GM12864 (cell line): ENCODE results near the gene TRPC3.
A peak's percentile ranks its signal among the peaks of the same experiment; 100 is the strongest.

Source experiments
- DNase-seq: peaks from one replicate; pipeline ENCODE4 v3.0.0-alpha.2; 2011; ENCODE audit warnings: low read depth
- H3K4me3 ChIP-seq: 2 replicates; pipeline ENCODE4 v1.5.1; 2011; ENCODE audit warnings: mild to moderate bottlenecking, low read depth, low read length, control low read depth
- TF ChIP-seq, protein P1 (sequence below): IDR thresholded peaks from 2 replicates; pipeline ENCODE4 v1.5.1; 2011; ENCODE audit warnings: low read depth, mild to moderate bottlenecking, moderate library complexity, low read length, control low read depth, inconsistent platforms; ENCODE audit errors: missing control alignments

The TRPC3 gene

DNA sequence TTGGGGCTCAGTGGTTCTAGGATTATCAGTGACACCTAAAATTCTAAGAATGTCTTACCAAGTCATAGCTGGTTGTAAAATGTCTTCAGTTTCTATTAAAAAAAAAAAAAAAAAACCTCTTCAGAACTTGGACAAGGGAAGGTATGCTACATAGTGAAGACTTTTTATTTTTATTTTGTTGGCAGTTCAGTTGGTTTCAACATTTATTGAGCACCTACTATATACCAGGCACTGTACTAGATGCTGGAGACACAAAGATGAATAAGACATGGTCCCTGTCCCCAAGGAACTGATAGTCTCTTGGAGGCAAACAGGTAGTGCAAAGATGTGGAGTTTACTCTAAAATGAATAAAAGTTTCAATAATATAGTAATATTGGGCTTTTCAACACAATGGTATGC, 72.7 kb downstream of the TRPC3 start:
- no peak for DNase-seq
- H3K4me3 ChIP-seq = no peak overlapping the region
- TF ChIP-seq, protein P1, sequence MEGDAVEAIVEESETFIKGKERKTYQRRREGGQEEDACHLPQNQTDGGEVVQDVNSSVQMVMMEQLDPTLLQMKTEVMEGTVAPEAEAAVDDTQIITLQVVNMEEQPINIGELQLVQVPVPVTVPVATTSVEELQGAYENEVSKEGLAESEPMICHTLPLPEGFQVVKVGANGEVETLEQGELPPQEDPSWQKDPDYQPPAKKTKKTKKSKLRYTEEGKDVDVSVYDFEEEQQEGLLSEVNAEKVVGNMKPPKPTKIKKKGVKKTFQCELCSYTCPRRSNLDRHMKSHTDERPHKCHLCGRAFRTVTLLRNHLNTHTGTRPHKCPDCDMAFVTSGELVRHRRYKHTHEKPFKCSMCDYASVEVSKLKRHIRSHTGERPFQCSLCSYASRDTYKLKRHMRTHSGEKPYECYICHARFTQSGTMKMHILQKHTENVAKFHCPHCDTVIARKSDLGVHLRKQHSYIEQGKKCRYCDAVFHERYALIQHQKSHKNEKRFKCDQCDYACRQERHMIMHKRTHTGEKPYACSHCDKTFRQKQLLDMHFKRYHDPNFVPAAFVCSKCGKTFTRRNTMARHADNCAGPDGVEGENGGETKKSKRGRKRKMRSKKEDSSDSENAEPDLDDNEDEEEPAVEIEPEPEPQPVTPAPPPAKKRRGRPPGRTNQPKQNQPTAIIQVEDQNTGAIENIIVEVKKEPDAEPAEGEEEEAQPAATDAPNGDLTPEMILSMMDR = no peak

DNA sequence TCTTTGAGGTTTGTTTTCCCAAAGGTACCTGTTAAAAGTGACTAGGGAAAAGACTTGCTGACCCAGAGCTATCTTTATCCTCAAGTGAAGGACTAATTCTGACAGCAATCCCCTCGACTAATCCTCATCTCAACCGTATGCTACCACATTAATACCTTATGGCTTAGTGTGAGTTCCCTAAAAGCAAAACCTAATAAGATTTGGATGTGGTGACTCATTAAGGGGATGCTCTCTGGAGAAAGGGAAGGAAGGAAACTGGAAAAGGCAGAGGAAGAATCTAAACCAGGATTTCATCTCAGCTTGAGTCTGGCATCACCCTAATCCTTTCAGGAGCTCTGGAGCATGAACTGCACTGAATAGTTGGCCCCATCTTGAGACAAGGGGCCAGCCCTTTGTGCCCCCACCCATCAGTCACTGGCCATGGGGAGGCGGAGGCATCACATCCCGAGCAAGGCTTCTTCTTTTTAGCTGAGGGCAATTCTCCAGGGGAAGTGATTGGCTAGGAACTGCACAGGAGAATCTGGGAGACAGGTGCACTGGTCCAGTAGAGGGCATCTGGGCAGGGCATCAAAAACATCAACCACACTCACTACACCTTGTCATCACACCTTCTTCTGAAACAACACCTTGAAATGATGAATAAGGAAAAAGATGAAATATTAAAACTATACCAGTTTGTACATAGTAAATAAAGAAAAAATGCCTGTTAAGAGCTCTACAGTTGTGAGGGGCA, 74.7 kb downstream of the TRPC3 start:
- no peak overlapping the region for H3K4me3 ChIP-seq
- DNase-seq = no peak
- TF ChIP-seq, protein P1 = no peak

DNA sequence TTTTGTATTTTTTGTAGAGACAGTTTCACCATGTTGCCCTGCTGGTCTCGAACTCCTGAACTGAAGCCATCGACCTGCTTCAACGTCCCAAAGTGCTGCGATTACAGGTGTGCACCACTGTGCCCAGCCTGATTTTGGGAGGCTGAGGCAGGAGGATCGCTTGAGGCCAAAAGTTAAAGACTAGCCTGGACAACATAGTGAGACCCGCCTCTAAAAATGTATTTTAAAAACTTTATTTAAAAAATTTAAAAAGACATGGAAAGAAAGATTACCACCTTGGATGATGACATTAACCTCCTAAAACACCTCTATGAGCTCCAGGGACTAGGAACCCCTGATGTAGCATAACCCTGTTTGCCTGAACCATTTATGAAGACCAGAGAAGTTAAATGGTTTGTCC, 75.8 kb downstream of the TRPC3 start:
- no peak overlapping the region for H3K4me3 ChIP-seq
- no peak for DNase-seq
- TF ChIP-seq, protein P1 = no peak

DNA sequence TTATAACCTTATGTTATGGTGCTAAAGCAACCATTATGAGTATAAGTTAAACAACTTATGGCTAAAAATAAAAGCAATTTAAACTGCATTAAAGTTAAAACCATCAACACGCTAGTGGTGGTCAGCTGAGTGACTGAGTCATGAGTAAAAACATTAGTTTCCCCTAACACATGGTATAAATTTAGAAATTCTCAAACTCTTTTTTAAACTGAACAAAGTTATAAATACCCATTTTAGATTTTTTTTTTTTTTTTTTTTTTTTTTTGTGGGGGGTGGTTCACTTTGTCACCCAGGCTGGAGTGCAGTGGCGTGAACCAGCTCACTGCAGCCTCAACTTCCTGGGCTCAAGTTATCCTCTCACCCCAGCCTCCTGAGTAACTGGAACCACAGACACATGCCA, 76.2 kb downstream of the TRPC3 start:
- H3K4me3 ChIP-seq = no peak overlapping the region
- no peak for DNase-seq
- TF ChIP-seq, protein P1 = no peak

DNA sequence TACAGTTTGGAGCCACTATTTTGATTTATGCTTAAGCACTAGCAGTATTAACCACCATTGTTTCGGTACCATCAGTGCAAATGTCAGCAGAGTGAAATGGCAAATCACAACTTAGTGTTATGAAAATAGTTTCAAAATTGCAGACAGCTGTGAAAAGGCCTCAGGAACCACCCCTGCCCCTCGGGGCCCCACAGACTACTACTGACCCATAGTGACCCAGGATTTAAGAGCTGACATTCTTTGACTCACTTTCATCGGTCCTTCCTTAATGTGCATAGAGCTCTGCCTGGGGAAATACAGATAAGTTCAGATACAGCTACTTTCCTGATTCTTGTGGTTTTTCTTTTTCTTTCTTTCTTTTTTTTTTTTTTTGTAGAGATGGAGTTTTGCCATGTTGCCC, 78.3 kb downstream of the TRPC3 start:
- peak; percentile 1 for DNase-seq
- H3K4me3 ChIP-seq = no peak overlapping the region
- TF ChIP-seq, protein P1 = no peak

DNA sequence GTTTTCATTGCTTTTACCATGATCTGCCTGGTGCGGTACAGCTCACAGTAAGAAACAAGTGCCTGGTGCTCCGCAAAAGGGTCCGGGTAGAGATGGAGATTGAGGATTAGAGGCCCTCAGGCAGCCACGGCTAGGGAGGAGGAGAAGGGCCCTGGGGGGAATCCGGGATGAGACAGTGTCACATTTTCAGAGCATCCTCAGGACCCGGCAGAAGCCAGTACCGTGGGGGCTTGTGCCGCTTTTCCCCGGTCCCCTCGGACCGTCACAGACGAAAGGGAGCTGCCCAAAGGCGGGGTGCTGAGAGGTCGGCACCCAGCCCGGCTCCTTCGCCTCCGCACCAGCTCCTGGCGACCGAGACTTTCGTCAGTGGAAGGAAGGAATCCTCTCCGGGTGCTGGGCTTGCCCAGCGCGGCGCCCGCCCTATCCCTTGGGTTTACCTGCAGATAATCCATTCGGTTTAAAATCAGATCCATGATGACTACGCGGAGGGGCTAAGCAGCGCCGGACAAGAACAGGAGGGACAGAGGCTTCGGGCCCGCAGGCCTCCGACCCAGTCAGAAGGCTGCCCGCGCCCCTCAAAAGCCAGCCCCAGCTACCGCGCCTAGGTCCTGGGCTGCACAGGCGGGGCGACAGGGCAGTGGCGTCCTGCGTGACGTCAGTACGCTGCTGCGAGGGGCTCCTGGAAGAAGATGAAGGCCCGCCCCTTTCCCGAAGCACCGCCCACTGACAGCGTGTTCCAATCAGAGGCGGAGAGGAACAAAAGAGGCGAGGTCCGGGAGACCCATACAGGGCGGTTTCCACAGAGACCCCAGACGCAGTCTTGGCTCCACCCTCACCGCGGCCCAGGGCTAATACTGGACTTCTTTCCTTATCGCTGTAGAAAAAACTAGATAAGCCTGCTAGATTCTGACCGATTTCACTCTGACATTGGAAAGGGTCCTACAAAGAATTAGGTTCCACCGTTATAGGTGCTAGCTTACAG, 81.7 kb downstream of the TRPC3 start, which contains the start of gene BBS7:
Gene BBS7 (minus strand): TSS at position 634 of the 982 bp plus-strand sequence. CDS start 161 bp downstream, at position 473.
- H3K4me3 ChIP-seq = peak within 1 kb of the TSS; percentile 83
- peak; percentile 91 for DNase-seq
- TF ChIP-seq, protein P1 = no peak
